Ovary (tissue), 3 donors: Measurements from ENCODE around the gene FAM209A.

Experiments used
- CTCF ChIP-seq, 3 donors: fragments of 450-650 bp in 2 of 3; fragments of 200-600 bp in 1 of 3; IDR thresholded peaks; one replicate each; pipeline versions ENCODE4 v1.5.1 to v1.8.0; 2016 to 2022; ENCODE audit warnings: antibody characterized with exemption in 3 of 3, mild to moderate bottlenecking in 1 of 3
- EP300 ChIP-seq: sonication (generic); formaldehyde crosslinking; IDR thresholded peaks from one replicate; pipeline ENCODE4 v1.6.1; 2017; ENCODE audit warnings: antibody characterized with exemption
- POLR2A ChIP-seq: fragments of 450-650 bp; IDR thresholded peaks from one replicate; pipeline ENCODE4 v1.6.1; 2017; ENCODE audit warnings: antibody characterized with exemption, mild to moderate bottlenecking, moderate library complexity
- donor health status: DM: no; HTN: no; CAD: no.

DNA sequence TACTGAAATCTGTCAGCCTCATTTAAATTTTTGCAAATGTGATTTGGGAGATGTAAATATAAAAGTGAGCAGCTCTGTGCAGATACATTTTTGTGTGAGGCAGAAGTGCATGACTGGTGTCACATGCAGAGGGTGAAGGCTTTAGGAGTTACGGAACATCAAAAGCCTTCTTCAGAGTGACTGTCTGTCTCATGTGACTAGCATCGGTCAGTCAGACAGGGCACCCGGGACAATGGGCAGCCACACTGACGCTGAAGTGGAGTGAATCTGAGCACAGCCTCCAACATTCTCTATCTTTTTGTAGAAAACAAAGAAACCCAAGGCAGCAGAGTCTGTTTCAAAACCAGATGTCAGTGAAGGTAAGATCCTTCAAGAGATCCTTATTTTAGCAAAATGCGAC, 7.9 kb upstream of the FAM209A start:
- TF ChIP-seq CTCF (IDR thresholded peaks at IDR 0.05) (no peak), POLR2A (no peak), EP300 (no peak)
